ENCODE results near the gene DRD2.

The DRD2 gene

DNA sequence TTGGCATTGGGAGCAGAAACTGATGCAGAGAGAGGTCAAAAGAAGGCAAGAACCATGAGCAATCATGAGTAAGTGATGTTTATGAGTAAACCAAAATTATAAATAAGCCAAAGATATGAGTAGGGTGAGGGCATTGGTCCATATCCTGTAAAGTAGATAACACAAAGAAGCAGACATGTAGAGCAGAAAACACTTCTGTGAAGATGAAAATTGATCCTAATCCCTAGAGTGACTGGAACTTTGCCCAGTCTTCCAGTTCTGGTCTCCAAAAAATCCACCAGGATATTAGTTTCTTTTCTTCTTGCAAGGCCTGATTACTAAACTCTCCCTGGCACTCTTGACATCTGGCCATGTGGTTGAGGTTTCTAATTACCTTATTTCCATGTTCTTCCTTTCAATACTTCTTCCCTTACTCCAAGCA lies 13.7 kb upstream of the DRD2 start:
- no peak overlapping the region for H3K4me3 ChIP-seq (replicated peaks; ENCODE audit: low read depth, low read length)
- TF ChIP-seq, protein P1, sequence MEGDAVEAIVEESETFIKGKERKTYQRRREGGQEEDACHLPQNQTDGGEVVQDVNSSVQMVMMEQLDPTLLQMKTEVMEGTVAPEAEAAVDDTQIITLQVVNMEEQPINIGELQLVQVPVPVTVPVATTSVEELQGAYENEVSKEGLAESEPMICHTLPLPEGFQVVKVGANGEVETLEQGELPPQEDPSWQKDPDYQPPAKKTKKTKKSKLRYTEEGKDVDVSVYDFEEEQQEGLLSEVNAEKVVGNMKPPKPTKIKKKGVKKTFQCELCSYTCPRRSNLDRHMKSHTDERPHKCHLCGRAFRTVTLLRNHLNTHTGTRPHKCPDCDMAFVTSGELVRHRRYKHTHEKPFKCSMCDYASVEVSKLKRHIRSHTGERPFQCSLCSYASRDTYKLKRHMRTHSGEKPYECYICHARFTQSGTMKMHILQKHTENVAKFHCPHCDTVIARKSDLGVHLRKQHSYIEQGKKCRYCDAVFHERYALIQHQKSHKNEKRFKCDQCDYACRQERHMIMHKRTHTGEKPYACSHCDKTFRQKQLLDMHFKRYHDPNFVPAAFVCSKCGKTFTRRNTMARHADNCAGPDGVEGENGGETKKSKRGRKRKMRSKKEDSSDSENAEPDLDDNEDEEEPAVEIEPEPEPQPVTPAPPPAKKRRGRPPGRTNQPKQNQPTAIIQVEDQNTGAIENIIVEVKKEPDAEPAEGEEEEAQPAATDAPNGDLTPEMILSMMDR (IDR thresholded peaks at IDR 0.05; ENCODE audit: low read depth, low read length, missing control alignments): no peak
- no peak for DNase-seq (ENCODE audit: extremely low read depth, low read depth)

DNA sequence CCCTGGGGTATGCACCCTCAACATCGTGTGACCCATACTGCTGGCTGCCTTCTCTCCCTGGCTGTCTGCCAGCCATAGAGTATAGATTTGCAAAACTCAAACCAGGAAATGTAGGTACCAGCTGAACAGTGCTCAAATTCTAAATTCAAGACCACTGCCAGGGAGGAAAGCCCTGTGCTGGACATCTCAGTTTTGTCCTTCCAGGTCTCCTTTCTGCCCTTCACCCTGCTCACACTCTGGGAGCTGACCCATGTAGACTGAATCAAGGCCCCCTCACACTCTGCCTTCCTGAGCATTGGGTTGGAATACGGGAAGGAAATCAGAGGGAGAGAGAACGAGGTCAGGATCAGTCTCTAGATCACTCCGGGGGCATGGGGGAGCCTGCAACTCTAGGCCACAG lies 12.4 kb upstream of the DRD2 start:
- no peak for DNase-seq (ENCODE audit: extremely low read depth, low read depth)
- H3K4me3 ChIP-seq (replicated peaks; ENCODE audit: low read depth, low read length): no peak overlapping the region
- TF ChIP-seq, protein P1 (IDR thresholded peaks at IDR 0.05; ENCODE audit: low read depth, low read length, missing control alignments): no peak

DNA sequence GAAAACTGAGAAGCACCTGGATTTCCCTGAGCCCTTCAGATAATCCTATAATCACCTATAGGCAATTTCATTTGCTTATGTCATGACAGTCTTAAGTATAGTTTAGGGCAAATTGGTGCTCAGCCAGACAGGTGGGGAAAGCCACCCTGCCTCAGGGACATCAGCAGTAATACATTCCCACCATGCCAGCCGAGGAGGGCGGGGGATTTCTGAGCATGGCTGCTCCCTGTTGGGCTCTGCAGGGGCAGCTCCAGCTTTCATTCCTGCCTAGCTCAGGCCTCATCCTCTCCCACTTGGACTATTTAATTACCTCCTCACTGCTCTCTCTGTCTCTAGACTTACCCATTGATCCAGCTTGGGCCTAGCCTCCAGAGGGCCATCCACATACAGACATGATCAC lies 9.0 kb upstream of the DRD2 start:
- H3K4me3 ChIP-seq (replicated peaks; ENCODE audit: low read depth, low read length): no peak overlapping the region
- DNase-seq (ENCODE audit: extremely low read depth, low read depth): no peak
- TF ChIP-seq, protein P1 (IDR thresholded peaks at IDR 0.05; ENCODE audit: low read depth, low read length, missing control alignments): no peak

DNA sequence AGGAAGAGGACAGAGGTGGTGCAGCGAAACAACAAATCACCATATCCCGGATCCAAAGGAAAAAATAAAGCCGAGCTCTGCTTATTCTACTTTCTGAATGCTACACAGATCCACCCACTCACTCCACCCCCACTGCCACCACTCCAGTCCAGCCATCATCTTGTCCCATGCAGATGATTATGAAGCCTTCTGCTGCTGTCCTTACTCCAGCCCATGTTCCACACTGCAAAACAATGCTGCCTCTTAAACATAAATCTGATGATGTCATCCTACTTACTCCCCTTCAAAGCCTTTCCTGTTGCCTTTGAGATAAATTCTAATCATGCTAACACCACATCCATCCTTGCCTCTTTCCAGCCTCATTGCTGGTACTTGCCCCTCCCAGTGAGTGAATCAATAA lies 6.5 kb upstream of the DRD2 start:
- H3K4me3 ChIP-seq (replicated peaks; ENCODE audit: low read depth, low read length): no peak overlapping the region
- TF ChIP-seq, protein P1 (IDR thresholded peaks at IDR 0.05; ENCODE audit: low read depth, low read length, missing control alignments): no peak
- DNase-seq (ENCODE audit: extremely low read depth, low read depth): no peak

DNA sequence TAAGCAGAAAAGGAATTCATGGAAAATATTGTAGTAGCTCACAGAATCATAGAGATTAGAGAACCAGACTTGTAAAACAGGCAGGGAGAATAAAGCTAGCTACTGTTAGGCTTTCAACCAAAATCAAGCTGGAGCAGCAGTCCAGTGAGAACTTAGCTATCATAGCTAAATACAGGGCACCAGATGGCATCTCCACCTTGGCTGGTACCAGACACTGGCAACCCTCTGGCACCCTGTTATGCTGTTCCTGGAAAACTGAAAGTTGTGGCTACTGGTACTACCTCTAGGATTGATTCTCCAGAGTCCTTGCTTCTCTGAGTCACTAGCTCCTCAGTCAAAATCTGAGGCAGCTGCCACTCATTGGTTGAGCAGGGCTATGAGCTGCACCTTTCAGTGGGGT lies 6.0 kb upstream of the DRD2 start:
- no peak overlapping the region for H3K4me3 ChIP-seq (replicated peaks; ENCODE audit: low read depth, low read length)
- no peak for DNase-seq (ENCODE audit: extremely low read depth, low read depth)
- TF ChIP-seq, protein P1 (IDR thresholded peaks at IDR 0.05; ENCODE audit: low read depth, low read length, missing control alignments): no peak

DNA sequence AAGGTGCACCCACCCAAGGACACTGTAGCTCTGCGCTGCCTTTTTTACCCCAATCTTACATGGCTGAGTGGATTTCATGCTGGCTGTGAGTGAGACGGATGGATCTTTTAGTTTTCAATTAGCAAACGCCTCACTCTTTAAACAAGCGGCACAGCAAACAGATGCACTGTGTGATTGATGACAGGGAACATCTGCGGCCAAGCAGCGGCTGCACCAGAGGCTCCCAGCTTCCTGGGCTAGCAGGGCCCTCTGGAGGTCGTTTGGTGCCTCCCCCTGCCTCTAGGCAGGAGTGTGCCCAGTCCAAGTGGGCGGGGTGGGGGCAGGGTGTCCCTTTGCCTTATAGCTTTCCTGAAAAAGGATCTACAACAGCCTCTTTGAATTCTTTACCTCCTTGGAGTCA lies 2.1 kb upstream of the DRD2 start:
- DNase-seq (ENCODE audit: extremely low read depth, low read depth): no peak
- no peak overlapping the region for H3K4me3 ChIP-seq (replicated peaks; ENCODE audit: low read depth, low read length)
- TF ChIP-seq, protein P1 (IDR thresholded peaks at IDR 0.05; ENCODE audit: low read depth, low read length, missing control alignments): no peak

DNA sequence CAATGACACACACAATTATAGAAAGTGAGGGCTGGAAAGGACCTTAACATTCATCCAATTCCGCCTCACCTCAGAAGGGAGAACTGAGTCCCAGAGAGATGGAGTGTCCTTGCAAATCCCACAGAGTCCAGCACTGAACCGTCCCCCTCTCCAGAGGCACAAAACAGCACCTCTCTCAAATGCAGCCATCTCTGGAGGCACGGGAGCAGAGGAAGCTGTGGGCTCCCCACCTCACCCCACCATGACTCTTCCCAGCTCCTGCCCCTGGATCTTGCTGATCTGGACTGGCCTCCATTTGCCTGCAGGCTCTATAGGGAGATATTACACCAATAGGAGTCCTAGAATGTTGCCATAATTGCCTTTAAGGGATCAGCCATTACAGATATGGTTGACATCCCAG lies 1.4 kb upstream of the DRD2 start:
- DNase-seq (ENCODE audit: extremely low read depth, low read depth): no peak
- TF ChIP-seq, protein P1 (IDR thresholded peaks at IDR 0.05; ENCODE audit: low read depth, low read length, missing control alignments): no peak
- no peak overlapping the region for H3K4me3 ChIP-seq (replicated peaks; ENCODE audit: low read depth, low read length)

Data from HFF-Myc (cell line).